ENCODE measurements around the gene LSAMP. TPM values are rescaled to one million over a fixed set of nuclear protein-coding genes. Genes with fewer than 3 reads are reported as not detected.

LSAMP gene
- total RNA-seq, 1 donor from 2014 or later = 16.4 TPM

- Mint-ChIP-seq H3K27me3 (ENCODE audit: low read depth, unreplicated experiment) (no peaks in the 10 kb centered on the region), H3K4me3 (ENCODE audit: unreplicated experiment) (no peak overlapping the region), H3K9me3 (ENCODE audit: unreplicated experiment) (no peaks in the 10 kb centered on the region), H3K36me3 (ENCODE audit: low read depth, unreplicated experiment) (peaks cover 6% of the 10 kb centered on the region), H3K27ac (ENCODE audit: unreplicated experiment) (no peak overlapping the region), H3K4me1 (ENCODE audit: low read depth, unreplicated experiment) (peaks cover 13% of the 10 kb centered on the region)
- Histone ChIP-seq H4K20me1 (ENCODE audit: insufficient read depth, low read length) (no peaks in the 10 kb centered on the region), H2AFZ (ENCODE audit: low read depth, low read length) (no peak overlapping the region), H3K4me2 (ENCODE audit: low read length) (no peak overlapping the region), H3K4me1 (ENCODE audit: insufficient read depth, low read length) (no peaks in the 10 kb centered on the region), H3K27me3 (ENCODE audit: insufficient read depth, low read length) (no peaks in the 10 kb centered on the region), H3K36me3 (ENCODE audit: insufficient read depth, low read length) (no peaks in the 10 kb centered on the region), H3K9ac (ENCODE audit: low read length) (no peak overlapping the region), H3K9me3 (ENCODE audit: insufficient read depth, low read depth, low read length) (no peaks in the 10 kb centered on the region), H3K27ac (ENCODE audit: low read depth, low read length) (no peak overlapping the region), H3K4me3 (ENCODE audit: insufficient read depth, low read depth, low read length) (no peak overlapping the region), H3K79me2 (ENCODE audit: insufficient read depth, low read length) (no peaks in the 10 kb centered on the region)
- DNase-seq (ENCODE audit: low read depth) (no peak), FAIRE-seq (no peak)
- TF ChIP-seq EZH2 (IDR thresholded peaks at IDR 0.05; ENCODE audit: insufficient read depth, low read length) (no peak), CTCF (IDR thresholded peaks at IDR 0.05; ENCODE audit: insufficient read depth, low read depth, low read length) (no peak)
Measured at GRCh38 chr3:116413319-116413718, 32.0 kb downstream of the LSAMP start.

GRCh38 chr3:116408473-116408872, 36.8 kb downstream of the LSAMP start:
- H3K4me2 ChIP-seq (ENCODE audit: low read length) = no peak overlapping the region
- no peak overlapping the region for H3K9ac ChIP-seq (ENCODE audit: low read length)
- no peaks in the 10 kb centered on the region for H3K4me1 ChIP-seq (ENCODE audit: insufficient read depth, low read length)
- H3K36me3 Mint-ChIP-seq (ENCODE audit: low read depth, unreplicated experiment) = no peaks in the 10 kb centered on the region
- no peak overlapping the region for H2AFZ ChIP-seq (ENCODE audit: low read depth, low read length)
- DNase-seq (ENCODE audit: low read depth) = no peak
- no peak overlapping the region for H3K4me3 ChIP-seq (ENCODE audit: insufficient read depth, low read depth, low read length)
- H3K4me1 Mint-ChIP-seq (ENCODE audit: low read depth, unreplicated experiment) = peaks cover 21% of the 10 kb centered on the region
- no peaks in the 10 kb centered on the region for H3K27me3 ChIP-seq (ENCODE audit: insufficient read depth, low read length)
- H3K79me2 ChIP-seq (ENCODE audit: insufficient read depth, low read length) = no peaks in the 10 kb centered on the region
- TF ChIP-seq CTCF (IDR thresholded peaks at IDR 0.05; ENCODE audit: insufficient read depth, low read depth, low read length) (no peak), EZH2 (IDR thresholded peaks at IDR 0.05; ENCODE audit: insufficient read depth, low read length) (no peak)
- H3K27ac Mint-ChIP-seq (ENCODE audit: unreplicated experiment) = no peak overlapping the region
- no peak overlapping the region for H3K4me3 Mint-ChIP-seq (ENCODE audit: unreplicated experiment)
- no peaks in the 10 kb centered on the region for H3K9me3 ChIP-seq (ENCODE audit: insufficient read depth, low read depth, low read length)
- no peaks in the 10 kb centered on the region for H3K27me3 Mint-ChIP-seq (ENCODE audit: low read depth, unreplicated experiment)
- H3K9me3 Mint-ChIP-seq (ENCODE audit: unreplicated experiment) = no peaks in the 10 kb centered on the region
- FAIRE-seq = no peak
- H3K27ac ChIP-seq (ENCODE audit: low read depth, low read length) = no peak overlapping the region
- H3K36me3 ChIP-seq (ENCODE audit: insufficient read depth, low read length) = no peaks in the 10 kb centered on the region
- no peaks in the 10 kb centered on the region for H4K20me1 ChIP-seq (ENCODE audit: insufficient read depth, low read length)

- H3K27ac ChIP-seq (ENCODE audit: low read depth, low read length) = no peak overlapping the region
- DNase-seq (ENCODE audit: low read depth) (no peak), FAIRE-seq (no peak)
- H3K9me3 ChIP-seq (ENCODE audit: insufficient read depth, low read depth, low read length) = no peaks in the 10 kb centered on the region
- H3K4me3 ChIP-seq (ENCODE audit: insufficient read depth, low read depth, low read length) = no peak overlapping the region
- no peaks in the 10 kb centered on the region for H3K36me3 ChIP-seq (ENCODE audit: insufficient read depth, low read length)
- Mint-ChIP-seq H3K36me3 (ENCODE audit: low read depth, unreplicated experiment) (no peaks in the 10 kb centered on the region), H3K27ac (ENCODE audit: unreplicated experiment) (peak overlapping the region; percentile 3), H3K4me1 (ENCODE audit: low read depth, unreplicated experiment) (peaks cover 16% of the 10 kb centered on the region), H3K27me3 (ENCODE audit: low read depth, unreplicated experiment) (no peaks in the 10 kb centered on the region), H3K9me3 (ENCODE audit: unreplicated experiment) (no peaks in the 10 kb centered on the region), H3K4me3 (ENCODE audit: unreplicated experiment) (no peak overlapping the region)
- TF ChIP-seq CTCF (IDR thresholded peaks at IDR 0.05; ENCODE audit: insufficient read depth, low read depth, low read length) = no peak
- TF ChIP-seq EZH2 (IDR thresholded peaks at IDR 0.05; ENCODE audit: insufficient read depth, low read length) = no peak
- H4K20me1 ChIP-seq (ENCODE audit: insufficient read depth, low read length) = no peaks in the 10 kb centered on the region
- H2AFZ ChIP-seq (ENCODE audit: low read depth, low read length) = no peak overlapping the region
- H3K4me1 ChIP-seq (ENCODE audit: insufficient read depth, low read length) = no peaks in the 10 kb centered on the region
- H3K79me2 ChIP-seq (ENCODE audit: insufficient read depth, low read length) = no peaks in the 10 kb centered on the region
- no peak overlapping the region for H3K9ac ChIP-seq (ENCODE audit: low read length)
- no peak overlapping the region for H3K4me2 ChIP-seq (ENCODE audit: low read length)
- peaks cover 2% of the 10 kb centered on the region for H3K27me3 ChIP-seq (ENCODE audit: insufficient read depth, low read length)
Measured at GRCh38 chr3:116405231-116405630, 40.1 kb downstream of the LSAMP start.

Measured in astrocyte (in vitro differentiated cells and primary cell).